Measurements from ENCODE around the gene MTRF1L.
"Not testable (repeated sequence)": the region's sequence is repeated elsewhere in the genome, so short reads cannot be mapped to it uniquely, and the experiment has no call there.

The MTRF1L gene

DNA sequence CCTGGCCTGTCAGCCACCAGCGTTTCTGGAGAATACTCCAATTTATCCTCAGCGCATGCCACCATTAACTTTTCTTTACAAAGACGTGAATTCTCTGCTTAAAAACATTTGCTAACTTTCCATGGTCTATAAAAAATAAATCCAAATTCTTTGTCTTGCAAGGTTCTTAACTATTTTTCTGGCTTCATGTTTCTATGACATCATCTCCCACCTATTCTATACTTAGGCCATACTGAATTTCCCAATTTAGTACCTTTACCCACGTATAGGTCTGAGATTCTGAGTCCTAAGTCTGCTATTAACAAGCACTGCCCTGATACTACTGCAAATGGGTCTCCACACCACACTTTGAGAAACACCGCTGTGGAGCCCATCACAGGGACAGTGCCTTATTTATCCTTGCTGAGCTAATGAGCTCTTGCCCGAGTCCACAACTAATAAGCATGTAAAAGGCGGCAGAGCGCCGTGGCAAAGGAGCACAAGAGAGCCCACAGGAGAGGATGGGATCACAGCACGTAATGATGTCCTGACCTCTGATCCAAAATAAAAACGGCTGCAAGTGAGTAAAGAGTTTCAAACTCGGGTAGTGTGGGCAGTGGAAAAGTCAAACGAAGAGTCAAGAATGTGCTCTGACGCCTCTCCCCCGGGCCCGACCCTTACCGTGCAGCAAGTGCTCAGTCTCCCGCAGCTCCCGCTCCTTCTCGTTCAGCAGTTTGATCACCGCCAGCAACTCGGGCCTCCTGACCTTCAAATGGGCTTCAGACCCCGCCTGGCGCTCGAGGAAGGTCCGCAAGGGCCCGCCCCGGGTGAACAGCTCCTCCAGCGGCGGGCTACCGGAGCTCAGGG, 519 bp downstream of the MTRF1L start:
- DNase-seq = no peak

DNA sequence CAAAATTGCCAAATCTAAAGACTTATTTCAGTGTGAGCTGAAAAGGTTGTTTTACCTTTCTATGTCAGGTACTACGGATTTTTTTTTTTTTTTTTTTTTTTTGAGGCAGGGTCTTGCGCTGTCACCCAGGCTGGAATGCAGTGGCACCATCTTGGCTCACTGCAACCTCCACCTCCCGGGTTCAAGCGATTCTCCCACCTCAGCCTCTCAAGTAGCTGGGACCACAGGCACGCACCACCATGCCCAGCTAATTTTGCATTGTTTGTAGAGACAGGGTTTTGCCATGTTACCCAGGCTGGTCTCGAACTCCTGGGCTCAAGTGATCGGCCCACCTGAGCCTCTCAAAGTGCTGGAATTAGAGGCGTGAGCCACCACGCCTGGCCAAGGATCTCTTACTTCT, 1.7 kb downstream of the MTRF1L start:
- not testable (repeated sequence) for DNase-seq

DNA sequence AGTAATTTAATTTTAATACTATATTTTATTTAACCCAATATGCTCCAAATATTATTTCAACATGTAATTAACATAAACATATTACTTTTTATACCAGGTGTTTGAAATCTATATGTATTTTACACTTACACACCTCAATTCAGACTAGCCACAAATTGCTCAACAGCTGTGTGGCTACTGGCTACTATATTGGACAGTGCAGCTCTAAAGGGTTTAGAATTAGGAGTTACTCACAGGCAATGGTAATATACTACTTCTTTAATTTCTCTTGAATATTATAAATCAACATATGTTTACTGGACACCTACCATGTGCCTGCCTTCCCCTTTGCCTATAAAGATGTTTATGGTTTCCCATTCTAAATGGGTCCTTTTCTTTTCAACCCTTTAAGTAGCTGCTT, 2.3 kb downstream of the MTRF1L start:
- no peak for DNase-seq

DNA sequence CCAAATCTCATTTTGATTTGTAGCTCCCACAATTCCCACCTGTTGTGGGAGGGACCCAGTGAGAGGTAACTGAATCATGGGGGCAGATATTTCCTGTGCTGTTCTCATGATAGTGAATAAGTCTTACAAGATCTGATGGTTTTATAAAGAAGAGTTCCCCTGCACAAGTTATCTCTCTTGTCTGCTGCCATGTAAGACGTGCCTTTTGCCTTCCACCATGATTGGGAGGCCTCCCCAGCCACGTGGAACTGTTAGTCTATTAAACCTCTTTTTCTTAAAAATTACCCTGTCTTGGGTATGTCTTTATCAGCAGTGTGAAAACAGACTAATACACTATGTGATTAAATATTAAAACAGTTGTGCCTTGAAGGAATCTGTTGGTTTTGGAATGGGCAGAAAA, 3.0 kb downstream of the MTRF1L start:
- not testable (repeated sequence) for DNase-seq

DNA sequence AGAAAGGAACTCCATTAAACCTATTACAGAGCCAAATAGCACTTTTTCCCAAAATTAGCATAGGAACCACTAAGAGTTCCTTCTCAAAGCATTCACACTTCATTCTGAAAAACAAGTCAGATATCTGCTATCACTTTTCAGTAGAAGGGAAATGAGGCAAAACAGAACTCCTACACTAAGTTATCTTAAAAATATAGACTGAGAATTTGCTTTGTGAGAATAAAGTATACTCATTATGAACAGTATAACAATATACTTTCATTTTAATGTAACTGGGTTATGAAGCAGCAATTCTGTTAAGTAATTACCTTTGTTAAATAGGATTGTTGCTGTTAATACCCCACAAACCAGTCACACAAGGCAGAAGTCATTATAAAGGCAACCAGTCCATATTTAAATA, 8.7 kb downstream of the MTRF1L start:
- no peak for DNase-seq

DNA sequence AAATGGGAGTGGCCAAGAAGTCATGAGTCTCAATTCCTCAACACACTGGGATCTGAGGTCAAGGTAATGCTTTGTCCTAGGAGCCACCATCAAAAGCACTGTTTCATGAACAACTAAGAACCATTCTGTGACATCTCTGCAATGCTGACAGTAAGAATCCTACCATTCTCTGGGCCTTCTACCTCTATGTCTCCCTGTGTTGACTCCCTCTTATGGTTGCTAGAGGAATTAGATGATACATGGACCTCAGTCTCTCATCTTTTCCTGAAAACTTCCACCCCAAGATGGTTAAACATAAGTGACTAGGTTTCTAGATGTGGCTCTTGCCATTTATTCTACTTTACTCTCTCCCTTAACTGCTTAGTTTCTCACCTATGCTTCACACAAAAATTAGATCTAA, 9.1 kb downstream of the MTRF1L start:
- DNase-seq = no peak

DNA sequence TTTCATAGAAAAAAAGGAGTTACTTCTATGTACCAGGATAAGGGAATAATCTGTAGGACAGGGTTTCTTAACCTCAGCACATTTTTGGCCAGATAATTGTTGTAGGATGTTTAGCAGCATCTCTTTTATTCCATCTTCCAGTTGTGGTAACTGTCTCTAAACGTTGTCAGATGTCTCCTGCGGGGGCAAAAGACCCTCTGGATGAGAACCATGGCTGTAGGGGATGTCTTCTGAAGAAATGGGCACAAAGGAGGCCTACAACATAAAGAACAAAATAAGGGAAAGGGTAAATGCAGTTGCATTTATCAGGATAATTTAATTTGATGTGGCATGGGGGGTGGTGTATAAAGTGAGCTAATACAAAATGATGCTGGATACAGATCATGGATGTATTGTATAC, 15.5 kb downstream of the MTRF1L start:
- DNase-seq = no peak

DNA sequence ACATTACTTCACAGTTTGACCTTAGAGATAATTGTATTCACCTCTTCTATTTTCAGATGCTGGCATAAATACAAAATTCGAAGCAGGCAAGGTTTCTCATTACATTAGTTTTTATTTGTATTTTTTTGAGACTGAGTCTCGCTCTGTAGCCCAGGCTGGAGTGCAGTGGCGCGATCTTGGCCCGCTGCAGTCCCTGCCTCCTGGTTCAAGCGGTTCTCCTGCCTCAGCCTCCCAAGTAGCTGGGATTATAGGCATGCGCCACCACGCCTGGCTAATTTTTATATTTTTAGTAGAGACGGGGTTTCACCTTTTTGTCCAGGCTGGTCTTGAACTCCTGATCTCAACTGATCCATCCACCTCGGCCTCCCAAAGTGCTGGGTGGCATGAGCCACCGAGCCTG, 17.2 kb downstream of the MTRF1L start:
- DNase-seq = not testable (repeated sequence)

DNA sequence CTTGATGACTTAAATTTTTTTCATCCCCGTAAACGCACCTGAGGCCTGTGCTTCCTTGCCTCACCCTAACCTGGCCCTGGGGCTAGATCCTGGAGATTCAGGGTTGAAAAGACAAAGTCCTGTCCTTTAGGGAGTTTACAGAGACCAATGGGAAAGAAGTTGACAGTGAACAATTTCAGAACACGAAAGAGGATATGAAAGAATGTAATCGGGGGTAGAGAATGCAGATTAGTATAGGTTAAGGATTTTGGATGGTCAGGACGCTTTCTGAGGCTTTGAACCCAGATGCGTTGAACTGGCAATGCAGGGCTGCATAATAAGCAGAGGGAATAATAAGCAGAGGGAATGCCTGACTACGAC, 18.0 kb downstream of the MTRF1L start:
- no peak for DNase-seq

DNA sequence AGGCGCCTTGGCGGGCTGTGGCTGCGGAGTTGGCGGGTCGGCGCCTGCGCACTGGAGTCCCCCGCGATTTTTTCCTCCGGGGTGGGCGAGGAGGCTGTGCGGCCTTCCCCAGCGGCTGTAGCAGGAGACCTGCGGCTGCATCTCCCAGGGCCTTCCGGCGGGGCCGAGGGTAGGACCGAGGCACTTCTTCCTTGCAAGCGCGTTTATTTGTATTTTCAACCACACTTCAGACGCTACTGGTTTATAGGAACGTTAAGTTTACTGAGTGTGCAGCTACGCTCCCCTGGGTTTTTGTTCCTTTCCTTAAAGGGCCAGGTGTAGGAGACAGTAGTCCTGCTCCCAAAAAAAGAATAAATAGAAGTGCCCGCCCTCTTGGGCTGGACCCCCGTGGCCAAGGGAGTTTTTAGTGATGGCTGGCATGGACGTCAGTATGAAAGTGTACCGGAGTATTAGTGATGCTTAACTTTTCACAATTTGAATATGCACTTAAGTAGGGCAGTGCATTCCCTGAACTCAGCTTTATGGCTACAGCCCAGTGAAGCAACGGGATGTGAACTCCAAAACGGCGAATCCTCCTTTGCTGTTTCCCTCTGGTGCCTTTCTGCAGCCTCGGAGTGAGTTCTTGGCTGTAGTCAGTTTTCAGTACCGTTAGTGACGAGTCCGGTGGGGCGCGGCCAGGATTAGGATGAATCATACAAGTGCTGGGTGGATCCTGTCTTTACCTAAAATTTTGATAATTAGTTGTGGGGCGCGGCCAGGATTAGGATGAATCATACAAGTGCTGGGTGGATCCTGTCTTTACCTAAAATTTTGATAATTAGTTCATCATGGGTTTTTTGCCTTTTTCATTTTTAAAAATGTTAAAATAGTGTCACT, 18.6 kb downstream of the MTRF1L start:
- peak; percentile 35 to 86 for DNase-seq

DNA sequence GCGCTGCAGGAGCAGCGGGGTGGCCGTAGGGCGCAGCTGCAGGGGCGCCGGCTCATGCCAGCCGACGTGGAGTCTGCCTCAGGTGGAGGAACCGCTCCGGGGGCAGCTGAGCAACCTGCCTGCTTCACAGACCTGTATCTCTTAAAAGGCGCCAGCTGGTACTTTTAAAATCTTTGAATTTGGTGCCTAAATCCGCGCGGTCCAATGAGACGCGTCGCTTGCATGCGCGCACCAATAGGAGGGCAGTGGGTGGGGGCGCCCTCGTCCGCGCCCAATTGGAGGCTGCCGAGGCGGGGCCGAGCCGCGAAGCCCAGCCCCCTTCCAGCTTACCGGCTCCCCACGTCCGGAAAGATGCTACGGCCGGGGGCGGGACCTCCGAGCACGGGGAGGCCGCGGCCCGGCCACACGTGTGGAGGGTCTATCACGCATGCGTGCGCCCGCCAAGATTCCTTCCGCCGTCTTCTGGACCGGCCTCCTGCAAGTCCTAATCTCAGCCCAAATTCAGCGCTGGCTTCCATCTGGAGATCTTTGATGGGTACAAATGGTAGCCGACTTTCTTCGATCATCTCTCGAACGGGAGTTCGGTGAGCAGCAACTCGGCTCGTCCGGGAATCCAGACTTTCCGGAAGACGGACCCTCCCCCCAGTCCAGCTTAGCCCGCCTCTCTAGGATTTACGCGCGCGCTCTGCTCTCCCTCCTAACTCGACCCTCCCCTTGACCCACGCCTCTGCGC, 19.4 kb downstream of the MTRF1L start, which contains the start of gene FBXO5:
FBXO5 (minus strand) TSS at position 138 of the 733 bp plus-strand sequence; CDS start at position 56, 82 bp downstream.
- peak; percentile 54 to 90 for DNase-seq

DNA sequence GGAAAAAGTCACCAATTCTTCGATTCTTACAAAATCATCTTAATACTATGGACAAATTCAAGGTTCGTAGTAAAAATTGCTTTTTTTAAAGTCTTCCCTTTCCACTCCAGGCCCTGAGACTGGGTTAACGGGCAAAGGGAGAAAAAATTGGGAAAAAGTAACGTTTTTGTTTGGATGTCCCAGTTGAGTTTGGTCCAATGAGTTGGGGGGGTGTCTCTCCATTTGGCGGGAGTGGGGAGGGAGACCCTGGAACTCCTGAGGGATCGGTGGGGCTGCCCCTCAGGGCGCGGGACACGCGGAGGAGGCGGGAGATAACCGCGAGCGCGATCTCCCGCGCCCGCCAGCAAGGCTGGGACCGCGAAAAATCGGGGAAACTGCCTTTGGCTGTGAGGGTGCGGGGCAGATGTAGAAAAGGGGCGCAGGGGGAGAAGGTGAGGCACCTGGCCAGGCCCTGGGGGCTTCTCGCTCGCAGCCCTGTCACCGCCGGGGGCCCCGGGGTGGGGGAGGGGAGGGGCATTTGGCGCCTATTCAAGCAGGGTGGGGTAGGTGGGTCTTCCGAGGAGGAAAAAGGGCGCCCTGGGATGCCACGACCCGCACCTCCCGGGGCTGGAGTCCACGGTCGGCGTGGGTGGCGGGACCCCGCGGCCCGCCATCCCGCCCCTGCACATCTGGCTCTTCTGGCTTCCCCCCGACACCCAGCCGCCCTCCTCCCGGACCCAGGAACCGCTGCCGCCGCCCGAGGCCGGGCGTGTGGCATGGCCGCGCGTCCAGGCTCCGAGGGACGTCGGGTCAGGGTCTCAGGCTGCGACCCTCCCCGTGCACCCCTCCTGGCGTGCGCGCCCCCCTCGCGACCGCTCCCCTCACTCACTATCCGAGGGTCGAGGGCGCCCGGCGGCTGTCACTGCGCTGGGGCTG, 20.3 kb downstream of the MTRF1L start:
- no peak for DNase-seq

DNA sequence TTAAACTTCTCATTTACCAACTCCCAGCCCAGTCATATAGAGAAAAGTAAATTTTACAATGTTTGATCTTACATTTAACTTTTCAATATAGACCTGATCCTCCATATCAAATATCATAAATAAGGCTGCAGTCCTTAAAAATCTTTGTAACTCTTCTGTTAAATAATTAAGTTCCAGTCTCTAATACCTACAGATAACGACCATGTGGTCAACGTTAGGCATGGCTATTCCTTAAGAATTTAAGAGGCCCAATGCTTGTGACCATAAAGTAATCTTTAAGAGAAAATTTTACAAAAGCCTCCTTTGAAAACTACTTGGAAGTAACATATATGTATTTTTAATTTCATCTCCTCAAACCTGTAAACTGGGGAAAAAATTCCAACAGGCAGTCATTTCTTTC, 21.3 kb downstream of the MTRF1L start:
- DNase-seq = no peak

DNA sequence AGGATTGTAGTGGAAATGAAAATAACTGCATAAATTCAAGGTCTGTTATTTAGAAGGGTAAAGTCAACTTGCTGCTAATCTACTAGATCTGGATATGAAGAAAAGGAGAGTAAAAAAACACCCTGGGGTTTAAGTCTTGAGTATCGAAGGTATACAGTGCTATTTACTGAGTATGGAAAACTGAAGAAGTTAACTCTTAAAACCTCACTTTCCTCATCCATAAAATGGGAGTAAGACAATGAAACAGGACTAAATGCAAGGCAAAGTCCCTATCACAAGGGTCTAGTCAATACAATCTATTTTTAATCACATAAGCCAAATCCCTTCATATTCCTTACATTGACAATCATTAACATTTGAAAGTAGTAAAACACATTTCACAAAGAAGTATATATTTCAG, 21.9 kb downstream of the MTRF1L start:
- no peak for DNase-seq

DNA sequence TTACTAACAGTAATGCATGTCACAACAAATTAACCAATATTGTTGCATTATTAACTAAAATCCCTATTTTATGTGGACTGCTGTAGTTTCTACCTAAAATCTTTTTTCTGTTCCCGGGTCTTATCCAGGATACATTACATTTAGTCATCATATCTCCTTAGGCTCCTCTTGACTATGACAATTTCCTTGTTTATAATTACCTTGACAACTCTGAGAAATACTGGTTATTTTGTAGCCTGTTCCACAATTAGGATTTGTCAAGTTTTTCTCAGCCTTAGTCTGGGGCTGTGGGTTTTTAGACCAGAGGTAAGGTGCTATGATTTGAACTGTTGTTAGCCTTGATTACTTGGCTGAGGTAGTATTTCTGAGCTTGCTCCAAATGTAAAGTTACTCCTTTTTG, 23.4 kb downstream of the MTRF1L start:
- no peak for DNase-seq

DNA sequence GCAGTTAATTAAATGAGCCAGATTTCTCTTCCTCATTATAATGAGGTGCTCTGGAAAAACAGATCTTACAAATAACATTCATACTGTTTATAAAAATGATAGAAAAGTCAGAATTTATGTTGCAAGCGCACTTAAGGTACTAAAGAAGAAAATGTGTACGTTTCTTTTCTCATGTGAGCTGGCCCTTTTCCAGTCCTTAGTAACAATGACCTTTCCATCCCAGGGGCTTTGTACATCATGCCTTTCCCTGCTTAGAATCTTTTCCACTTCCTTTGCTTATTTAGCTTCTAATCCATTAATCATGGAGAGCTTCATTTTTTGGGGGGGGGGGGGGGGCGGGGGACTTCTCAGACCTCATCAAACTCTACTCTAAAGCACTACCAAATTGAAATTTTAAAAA, 24.5 kb downstream of the MTRF1L start:
- DNase-seq = no peak

DNA sequence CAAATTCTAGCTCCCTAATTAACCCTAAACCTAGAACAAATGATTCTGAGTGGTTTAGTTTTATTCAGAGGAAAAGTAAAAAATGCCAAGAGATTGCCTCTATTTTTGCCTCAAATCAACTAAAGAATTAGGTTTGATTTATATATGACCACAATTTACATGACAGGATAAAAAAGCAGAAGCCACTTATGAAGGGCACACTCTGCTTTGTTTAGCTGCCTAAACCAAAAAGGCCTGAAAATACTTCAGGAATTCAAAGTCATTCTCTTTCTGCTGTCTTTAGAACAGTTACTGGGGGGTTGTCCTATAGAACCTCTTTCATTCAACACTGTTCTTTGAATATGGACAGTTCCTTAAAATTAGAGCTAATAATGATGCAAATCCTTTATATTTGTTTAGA, 25.0 kb downstream of the MTRF1L start:
- DNase-seq = no peak

DNA sequence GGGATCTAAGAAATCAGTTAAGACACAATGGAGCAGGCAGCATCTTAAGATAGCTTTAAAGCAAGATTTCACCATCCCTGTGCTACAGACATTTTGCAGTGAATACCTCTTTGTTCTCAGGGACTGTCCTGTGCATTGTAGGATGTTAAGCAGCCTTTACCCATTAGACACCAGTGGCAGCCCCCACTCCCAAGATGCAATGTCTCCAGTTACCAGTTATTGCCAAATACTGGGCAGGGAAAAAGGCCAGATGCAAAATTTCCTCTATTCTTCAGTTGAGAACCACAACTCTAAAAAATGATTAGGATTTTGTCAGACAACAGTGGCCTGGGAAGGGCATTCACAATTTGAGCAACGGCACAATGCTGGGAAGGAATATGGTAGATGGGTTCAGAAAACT, 25.8 kb downstream of the MTRF1L start:
- no peak for DNase-seq

DNA sequence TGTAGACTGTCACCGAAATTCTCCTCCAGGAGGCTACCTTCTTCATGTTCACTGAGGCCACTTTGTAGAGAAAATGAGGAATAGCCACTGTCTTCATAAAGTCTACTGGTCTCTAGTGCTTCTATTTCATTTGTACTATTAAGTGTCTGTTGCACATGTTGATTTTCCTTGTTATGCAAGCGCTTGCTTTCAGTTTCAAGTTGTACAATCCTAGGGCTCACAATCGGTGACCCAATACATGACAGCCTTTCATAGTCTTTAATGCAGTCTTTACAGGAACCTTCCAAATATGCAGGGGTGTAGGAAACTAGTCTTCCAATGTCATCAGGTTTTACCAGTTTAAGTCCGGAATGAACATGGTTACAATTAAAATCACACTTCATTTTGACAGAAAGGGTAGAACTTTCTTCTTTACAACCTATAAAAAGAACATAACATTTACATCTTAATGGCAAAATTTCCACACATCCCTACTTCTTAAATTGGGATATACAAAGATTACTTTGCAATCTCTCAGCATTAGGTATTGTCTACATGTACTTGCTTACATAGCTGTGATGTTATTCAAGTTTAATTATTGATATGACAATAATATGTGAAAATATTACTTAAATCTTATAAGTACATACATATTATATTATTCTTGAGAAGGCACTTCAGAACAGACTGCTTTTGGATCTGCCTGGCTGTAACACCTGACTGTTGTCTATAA, 27.1 kb downstream of the MTRF1L start:
- DNase-seq = no peak

DNA sequence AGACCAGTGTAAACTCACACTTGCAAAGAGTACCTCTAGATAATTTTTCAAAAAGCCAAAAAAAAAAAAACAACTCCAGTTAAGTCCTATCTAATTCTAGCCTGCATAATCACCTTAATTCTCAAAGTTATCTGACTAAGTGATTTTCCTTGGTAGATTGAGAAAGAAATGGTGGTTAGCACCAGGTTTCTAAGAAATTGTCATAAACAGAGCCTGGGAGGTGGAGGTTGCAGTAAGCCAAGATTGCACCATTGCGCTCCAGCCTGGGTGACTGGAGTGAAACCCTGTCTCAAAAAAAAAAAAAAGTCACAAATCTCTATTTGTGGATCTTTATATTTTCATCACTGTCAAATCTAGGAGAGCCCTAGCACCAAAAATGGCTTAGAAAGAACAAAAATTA, 28.6 kb downstream of the MTRF1L start:
- DNase-seq = no peak

DNA sequence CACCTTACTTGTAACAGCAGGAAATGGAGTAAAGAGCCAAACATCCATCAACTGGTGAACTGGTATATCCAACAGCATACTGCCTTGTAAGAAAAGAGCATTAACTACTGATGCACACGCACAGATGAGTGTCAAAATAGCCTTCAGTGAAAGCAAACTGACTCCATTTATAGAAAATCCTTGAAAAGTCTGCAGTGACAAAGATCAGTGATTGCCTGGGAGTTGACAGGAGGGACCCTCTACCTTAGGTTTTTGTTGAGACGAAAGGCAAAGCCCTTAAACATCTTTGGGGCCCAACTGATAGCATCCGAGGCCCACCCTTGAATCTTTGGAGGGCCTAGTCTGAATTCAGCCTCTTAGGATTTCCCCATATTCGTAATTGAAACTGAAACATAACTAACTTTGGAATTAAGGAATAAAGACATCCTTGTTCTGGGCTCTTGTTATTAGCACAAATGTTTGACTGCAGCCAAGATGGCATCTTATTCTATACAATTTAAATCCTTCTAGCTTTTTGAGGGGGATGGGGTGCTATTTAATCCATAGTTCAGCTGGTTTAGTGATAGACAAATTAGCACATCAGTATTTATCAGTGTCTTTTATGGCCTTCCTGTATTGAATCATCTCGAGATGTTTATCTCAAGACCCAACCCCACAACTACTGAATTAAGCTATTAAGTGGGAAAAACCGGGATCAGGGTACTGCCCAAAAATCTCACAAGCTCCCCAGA, 32.7 kb downstream of the MTRF1L start:
- no peak for DNase-seq
